HTR-8/SVneo (cell line): ENCODE measurements around the gene OR51A4.
"Not testable (repeated sequence)": the region's sequence is repeated elsewhere in the genome, so short reads cannot be mapped to it uniquely, and the experiment has no call there.

Experiments
- DNase-seq: peaks from one replicate; pipeline ENCODE4 v3.0.0; 2011; ENCODE audit warnings: low spot score, mixed read lengths; ENCODE audit not compliant: insufficient read length
- FAIRE-seq: peaks from 2 replicates; lab custom pipeline; 2011; peaks lifted over from hg19 to GRCh38; lab: Jason Lieb, UNC

OR51A4 gene, protein sequence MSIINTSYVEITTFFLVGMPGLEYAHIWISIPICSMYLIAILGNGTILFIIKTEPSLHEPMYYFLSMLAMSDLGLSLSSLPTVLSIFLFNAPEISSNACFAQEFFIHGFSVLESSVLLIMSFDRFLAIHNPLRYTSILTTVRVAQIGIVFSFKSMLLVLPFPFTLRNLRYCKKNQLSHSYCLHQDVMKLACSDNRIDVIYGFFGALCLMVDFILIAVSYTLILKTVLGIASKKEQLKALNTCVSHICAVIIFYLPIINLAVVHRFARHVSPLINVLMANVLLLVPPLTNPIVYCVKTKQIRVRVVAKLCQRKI

DNA sequence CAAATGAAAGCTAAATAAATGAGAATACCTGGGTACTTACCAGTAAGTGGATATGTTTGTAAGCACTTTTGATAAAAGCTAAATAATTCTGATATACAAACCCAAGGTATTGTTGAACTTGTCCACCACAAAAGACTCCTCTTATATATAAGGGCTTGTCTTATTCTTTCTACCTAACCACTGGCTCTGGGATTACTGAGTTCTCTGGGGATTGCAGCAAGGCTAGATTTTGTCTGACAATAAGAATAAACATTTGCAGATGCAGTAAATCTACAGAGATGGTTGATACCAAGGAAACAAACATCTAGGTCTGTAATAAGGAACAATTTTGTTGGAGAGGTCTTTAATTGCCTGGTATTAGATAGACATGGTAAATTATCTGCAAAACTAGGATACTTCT is at the start of gene OR51A4:
TSS of gene OR51A4 (minus strand) at position 101 of the 400 bp plus-strand sequence. CDS start 505 bp downstream, outside the sequence.
- DNase-seq (no peak), FAIRE-seq (no peak)

DNA sequence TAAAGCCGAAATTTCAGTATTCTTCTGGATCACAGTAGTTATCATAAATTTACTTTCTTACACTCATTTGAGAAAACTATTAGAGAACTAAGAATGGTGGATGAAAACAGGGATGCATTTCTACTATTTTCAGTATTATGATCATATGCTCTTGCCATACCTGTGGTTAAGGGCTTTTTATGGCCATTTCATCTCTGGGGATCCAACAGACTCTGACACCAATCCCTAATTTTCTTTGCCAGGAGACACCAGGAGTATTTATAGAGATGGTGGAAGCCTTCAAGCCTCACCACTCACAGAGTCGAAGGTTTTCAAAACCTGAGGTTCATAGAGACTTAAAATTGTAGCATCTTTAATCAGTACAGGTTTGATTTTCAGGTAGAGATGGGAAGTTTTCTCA is 47.1 kb upstream of the OR51A4 start, which contains the start of gene OR51L1:
TSS of gene OR51L1 (plus strand) at position 301 of the 400 bp plus-strand sequence. CDS start 4,132 bp downstream, outside the sequence.
- DNase-seq (no peak), FAIRE-seq (no peak)

DNA sequence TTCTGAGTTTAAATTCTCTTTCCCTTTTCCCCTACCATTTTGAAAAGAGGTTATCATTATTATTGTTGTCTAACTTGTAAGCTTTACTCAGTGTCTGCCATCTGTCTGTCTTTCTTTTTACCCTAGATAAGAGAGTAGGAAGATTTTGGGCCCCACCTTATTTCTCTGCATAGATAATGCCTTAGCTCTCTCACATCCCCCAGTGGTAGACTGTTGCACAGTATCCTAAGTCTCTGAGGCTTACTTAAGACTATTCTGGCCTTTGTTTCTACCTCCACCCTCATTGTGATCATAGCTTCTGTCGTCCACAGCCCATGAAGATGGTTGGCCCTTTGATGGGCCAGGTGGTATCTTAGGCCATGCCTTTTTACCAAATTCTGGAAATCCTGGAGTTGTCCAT is 43.7 kb upstream of the OR51A4 start:
- DNase-seq, result no peak
- FAIRE-seq, result no peak

DNA sequence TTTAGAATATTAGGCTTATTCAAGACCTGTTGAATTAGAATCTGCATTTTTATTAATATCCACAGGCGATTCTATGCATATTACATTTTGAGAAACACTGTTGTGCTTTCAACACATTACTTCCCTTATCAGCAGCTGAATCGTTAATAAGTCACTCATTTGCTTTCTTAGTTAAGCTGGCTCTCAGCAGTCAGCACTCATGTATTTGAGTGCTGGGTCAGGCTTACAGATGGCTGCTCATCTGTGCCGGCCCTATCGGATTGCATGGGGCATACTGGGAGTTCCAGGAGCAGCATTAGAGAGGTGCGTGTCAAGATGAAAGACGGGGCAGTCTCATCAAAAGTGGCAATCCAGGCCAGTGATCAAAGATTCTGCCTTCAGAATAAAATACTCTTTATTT is 36.4 kb upstream of the OR51A4 start:
- DNase-seq (no peak), FAIRE-seq (no peak)

DNA sequence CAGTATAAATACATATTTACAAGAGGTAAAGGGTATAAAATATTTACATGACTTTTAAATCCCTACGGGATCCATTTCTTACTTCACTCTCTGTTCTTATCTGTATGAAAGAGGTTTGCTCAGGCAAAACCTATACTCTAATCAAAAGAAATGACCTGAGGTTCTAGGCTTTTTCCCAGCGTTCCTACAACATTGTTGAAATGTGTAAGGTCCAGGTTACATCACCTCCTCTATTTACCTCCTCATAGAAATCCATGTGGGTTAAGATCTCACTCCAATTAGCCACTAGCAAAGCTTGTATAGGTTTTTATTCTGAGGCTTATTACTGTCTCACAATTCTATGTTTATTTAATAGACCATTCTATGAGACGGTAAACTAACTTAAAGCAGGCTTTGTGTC is 35.3 kb upstream of the OR51A4 start:
- FAIRE-seq (no peak), DNase-seq (no peak)

DNA sequence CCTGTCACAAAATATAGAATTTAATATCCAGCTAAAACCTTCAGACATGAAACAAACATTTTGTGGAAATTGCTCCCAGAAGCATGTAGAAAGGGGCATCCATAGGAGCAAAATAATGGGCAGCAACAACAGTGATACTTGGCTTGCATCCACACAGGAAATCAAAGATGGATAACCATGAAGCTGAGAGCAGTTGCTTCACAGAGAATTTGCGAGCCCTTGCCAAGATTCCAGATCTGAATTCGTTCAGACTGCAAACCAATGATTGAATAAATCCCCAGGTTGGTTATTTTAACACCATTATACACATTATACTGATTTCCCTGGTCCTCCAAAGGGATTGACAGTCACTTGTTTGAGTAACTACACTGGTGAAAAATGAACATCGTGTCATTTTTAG is 31.6 kb upstream of the OR51A4 start:
- FAIRE-seq (no peak), DNase-seq (no peak)

DNA sequence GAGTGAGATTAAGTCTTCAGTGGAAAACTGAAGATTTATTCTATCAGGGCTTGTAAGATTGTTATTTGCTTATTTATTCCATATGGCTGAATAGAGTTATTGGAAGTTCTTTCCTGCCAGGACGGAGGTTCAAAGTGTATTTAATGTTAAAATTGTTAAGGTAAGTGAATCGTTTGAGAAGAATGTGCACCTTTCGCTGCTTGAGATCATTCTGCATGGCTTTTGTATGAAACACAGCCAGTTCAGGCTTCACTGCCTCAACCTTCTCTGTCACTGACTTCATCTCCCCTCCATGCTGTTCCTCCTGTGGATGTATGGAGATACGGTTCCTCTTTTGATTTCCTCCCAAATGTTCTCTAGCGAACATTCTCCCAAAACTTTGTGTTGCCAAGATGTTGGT is 28.0 kb upstream of the OR51A4 start:
- DNase-seq (no peak), FAIRE-seq (no peak)

DNA sequence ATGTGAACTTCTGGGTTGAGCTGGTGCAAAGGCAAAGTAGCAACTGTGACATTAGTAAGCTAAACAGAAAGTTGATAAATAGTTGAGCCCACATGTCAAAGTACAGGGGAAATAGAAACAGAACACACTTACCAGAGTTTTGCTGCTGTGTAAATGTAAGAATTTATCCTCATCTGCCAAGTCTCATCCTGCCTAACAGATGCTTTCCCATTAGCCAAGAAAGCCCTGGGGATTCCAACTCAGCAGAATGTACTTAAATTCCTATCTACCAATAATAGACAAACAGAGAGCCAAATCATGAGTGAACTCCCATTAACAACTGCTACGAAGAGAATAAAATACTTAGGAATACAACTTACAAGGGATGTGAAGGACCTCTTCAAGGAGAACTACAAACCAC is 15.4 kb upstream of the OR51A4 start:
- DNase-seq (no peak), FAIRE-seq (no peak)

DNA sequence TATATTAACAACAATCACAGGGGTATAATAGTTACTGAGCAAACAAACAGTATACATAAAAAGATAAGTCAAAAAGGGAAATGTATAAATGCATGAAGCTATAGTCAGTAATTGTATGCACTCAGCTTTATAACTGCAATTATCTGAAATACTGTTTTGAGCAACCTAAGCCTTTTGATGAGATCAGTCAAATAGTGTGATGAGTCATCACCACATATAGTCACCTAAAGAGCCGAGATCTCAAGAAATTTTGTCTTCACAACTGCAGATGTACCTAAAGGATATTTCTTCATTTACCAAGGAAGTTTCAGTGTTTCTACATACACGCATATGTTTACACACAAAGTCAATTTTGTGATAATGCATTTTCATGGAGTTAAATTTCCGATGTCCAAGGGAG is 13.5 kb upstream of the OR51A4 start:
- DNase-seq, result no peak
- no peak for FAIRE-seq

DNA sequence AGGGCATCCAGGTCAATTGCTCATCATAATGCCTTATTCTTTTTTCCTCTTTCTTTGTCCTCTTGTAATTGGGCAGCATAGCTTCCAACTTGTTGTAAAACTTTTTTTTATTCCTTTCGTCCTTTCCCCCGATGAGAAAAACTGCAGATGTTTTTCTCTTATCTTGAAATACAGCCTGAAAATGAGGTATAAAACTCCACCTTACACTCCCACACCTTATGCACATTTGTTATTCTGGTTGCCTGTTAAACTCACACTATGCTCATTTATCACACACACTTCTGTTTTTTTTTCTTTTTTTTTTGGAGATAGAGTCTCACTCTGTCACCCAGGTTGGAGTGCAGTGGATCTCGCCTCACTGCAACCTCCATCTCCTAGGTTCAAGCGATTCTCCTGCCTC is 10.0 kb upstream of the OR51A4 start:
- no peak for FAIRE-seq
- DNase-seq, result no peak

DNA sequence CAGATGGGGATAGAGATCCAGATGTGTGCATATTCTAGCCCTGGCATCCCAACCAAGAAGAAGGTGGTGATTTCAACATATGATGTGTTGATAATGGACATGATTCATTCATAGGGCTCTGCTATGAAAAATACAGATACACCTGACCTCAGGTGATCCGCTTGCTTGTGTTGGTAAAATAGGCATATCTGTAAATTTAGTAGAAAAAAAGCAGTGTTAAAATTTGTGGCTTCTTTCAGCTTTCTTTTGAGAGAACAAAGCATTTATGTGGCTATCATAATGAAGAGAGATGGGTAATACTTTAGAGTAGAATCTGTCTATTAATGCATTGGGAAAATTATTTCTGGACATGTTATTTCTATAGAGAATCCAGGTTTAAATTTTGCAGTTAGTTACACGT is 8.2 kb upstream of the OR51A4 start, which contains the start of gene OR51A2:
TSS of gene OR51A2 (minus strand) at position 101 of the 400 bp plus-strand sequence. CDS start at position 101, 0 bp downstream.
- DNase-seq, FAIRE-seq: not testable (repeated sequence)

DNA sequence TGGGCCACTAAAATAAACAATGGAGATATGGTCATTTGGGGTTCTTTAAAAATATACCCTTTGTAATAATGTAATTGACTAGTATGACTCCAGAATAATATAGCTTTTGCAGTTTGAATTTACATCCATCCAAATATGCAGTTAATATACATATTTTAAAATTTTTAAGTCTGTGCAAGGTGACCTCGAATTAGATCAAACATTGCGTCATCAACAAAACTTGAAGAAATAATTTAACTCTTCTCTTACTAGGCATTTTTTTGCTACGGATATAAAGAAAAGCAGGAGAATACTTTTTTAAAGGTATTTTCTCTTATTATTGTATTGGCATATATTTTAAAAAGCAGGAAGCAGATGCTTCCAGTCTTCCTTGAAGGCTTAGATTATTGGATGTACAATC is 10.7 kb downstream of the OR51A4 start:
- FAIRE-seq, result no peak
- DNase-seq, result no peak

DNA sequence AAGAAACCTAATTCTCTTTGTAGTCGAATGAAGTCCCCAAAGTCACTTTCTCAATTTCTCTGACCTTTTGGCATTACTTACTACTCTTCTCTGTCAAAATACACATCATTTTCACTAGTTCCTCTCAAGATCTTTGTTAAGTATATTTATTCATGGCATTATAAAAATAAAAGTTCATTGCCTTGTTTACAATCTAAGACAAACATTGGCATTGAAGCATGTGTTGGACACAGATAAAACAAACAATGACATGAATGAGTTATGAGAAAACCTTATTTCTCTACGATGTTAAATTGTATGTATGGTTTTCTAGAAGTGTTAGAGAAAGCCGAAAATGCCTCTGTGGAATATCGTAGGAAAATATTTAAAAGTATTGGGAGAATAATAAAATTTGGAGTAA is 14.7 kb downstream of the OR51A4 start:
- DNase-seq, result no peak
- no peak for FAIRE-seq

DNA sequence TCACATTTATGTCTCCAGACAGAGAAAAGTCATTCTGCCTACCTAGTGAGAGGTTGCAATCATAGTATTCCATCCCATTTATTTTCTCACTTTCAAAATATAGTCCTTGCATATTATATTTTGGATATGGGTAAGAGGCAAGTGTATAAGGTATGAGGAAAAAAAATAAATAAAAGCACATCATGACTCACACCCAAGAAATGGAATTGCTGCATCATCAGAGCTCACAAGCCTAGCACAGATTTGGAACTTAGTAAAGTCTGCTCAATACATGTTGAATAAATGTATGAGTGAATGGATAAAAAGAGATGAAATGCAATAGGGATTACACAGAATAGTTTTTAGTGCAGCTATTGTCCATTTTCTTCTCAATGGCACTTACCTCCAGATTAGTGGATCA is 20.8 kb downstream of the OR51A4 start:
- FAIRE-seq (no peak), DNase-seq (no peak)

DNA sequence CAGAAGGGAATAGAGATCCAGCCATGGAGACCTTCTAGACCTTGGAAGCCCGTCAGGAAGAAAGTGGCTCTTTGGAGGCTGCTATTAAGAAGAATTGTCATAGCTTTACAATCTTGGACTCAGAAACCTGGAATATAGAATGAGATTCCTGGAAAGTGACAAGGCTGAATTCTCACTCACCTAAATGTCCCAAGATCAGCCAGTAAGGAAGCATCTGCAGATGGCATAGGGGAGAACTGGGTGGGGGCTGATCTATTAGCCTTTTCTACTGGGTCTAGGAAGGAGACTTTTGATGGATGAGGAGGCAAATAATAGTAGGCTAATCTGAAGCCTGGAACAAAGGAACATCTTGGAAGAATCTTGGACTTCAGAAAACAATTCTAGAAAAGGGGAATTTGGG is 23.2 kb downstream of the OR51A4 start, which contains the start of gene OR51G1:
TSS of gene OR51G1 (minus strand) at position 101 of the 400 bp plus-strand sequence. CDS start at position 101, 0 bp downstream.
- no peak for DNase-seq
- no peak for FAIRE-seq

DNA sequence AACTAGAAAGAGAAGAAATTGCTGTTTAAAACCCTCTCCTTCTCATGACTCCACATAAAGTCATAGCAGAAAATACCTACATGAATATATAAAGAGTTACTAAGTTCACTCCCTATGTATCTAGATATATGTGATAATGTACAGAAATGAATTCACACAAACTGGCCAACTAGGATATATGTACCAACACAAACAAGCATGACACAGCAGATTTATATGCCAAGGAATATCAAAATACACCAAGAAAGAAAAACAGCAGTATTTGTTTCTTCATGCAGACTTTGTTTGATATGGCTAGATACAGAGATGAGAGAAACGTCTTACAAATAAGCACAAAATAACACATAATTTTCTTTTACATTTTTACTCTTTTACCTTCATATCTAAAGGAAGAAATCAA is 25.1 kb downstream of the OR51A4 start:
- no peak for DNase-seq
- FAIRE-seq, result no peak

DNA sequence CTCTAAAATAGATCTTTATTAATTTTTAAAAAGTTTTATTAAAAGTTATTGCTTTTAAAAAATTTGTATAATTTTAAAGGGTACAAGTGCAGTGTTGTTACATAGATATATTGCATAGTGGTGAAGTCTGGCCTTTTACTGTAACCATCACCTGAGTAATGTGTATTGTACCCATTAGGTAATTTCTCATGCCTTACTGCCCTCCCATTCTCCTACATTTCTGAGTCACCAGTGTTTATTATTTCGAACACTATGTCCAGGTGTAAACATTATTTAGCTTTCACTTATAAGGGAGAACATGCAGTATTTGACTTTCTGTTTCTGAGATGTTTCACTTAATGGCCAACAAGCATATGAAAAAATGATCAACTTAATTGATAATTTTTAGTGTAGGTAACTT is 25.6 kb downstream of the OR51A4 start:
- FAIRE-seq (no peak), DNase-seq (no peak)

DNA sequence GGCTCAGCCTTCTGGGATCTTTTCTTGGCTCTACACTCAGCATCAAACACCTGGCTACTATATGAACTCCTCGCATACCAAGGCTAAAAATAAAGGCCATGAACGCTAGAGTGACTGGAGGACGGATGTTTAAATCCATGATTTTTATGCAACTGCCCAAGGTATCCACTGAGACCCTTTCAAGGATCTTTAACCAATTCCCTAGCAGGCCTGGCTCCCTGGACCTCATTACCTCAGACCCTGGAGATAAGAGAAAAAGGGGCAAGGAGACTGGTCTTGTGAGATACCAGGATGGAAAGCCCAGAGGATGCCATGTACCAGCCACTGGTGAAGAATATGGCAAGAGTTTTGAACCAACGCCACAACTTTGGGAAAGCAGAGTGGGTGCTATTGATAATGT is 28.2 kb downstream of the OR51A4 start, which contains the start of gene OR51G2:
TSS of gene OR51G2 (minus strand) at position 101 of the 400 bp plus-strand sequence. CDS start 3,687 bp downstream, outside the sequence.
- DNase-seq (no peak), FAIRE-seq (no peak)

DNA sequence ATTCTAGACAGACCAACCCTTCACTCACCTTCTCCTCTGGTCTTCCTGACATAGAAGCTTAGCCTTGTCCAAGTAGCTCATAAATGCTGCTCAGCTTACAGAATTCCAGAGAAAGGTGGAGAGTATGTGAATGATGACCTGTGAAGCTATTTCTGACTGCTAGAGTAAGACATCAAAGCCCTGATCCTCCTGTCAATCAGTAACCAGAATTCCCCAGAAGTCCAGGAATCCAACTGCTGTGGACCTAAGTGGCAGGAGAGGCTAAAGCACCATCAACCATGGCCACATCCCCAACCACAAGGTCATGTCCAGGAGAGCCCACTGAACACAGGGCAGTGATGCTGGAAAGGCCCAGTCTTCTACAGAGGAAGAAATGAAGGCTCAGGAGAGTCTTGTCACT is 30.8 kb downstream of the OR51A4 start:
- no peak for DNase-seq
- FAIRE-seq, result no peak

DNA sequence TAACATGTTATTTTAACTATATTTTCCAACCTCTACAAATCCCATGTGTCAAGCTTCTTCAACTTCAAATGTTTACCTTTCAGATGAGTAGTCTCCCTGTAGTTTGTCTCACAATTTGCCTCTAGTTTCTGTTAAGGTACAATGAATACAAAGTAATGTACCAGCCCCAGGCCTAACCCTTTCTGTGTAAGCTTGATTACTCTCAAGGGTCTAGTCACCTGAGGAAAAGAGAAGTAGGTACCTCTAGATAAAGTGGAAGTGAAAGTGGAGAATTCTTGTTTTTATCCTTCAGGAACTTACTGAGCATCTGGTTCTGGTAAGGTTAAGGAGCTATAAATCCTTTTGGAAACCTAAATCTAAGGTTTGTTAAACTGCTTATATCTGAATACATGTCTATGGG is 43.9 kb downstream of the OR51A4 start, which contains the start of gene OR51A7:
TSS of gene OR51A7 (plus strand) at position 300 of the 400 bp plus-strand sequence. CDS start 3,587 bp downstream, outside the sequence.
- FAIRE-seq, result no peak
- no peak for DNase-seq
